Nephron progenitor cell (in vitro differentiated cells): ENCODE measurements around the gene HYLS1.
A peak's percentile ranks its signal among the peaks of the same experiment; 100 is the strongest.

ENCODE experiments used
- DNase-seq: peaks from one replicate; pipeline ENCODE4 v3.0.0; 2021
- H3K27ac Mint-ChIP-seq: 2 replicates; pipeline ENCODE4 v1.8.0; 2021; ENCODE audit warnings: mild to moderate bottlenecking, moderate library complexity, mixed read lengths
- H3K27me3 Mint-ChIP-seq: 2 replicates; pipeline ENCODE4 v1.8.0; 2021; ENCODE audit warnings: mild to moderate bottlenecking, low read depth, mixed read lengths; ENCODE audit not compliant: poor library complexity
- H3K36me3 Mint-ChIP-seq: 2 replicates; pipeline ENCODE4 v1.8.0; 2021; ENCODE audit warnings: low read depth, mixed read lengths
- H3K4me1 Mint-ChIP-seq: 2 replicates; pipeline ENCODE4 v1.8.0; 2021; ENCODE audit warnings: mixed read lengths
- H3K4me3 Mint-ChIP-seq: 2 replicates; pipeline ENCODE4 v1.8.0; 2021; ENCODE audit warnings: mild to moderate bottlenecking, moderate library complexity, mixed read lengths
- H3K9me3 Mint-ChIP-seq: 2 replicates; pipeline ENCODE4 v1.8.0; 2021; ENCODE audit warnings: mild to moderate bottlenecking, moderate library complexity, mixed read lengths
- CTCF ChIP-seq: fragments of 200-600 bp; sonication (generic); IDR thresholded peaks from 2 replicates; pipeline ENCODE4 v1.5.0; 2021; ENCODE audit warnings: antibody characterized with exemption

The HYLS1 gene

GRCh38 chr11:125950178-125950490 is 62.7 kb downstream of the HYLS1 start:
- no peak for TF ChIP-seq CTCF

More at GRCh38 chr11:125950178-125950490, 62.7 kb downstream of the HYLS1 start:
- Mint-ChIP-seq H3K36me3 (no peaks in the 10 kb centered on the region), H3K27ac (peak overlapping the region; percentile 64), H3K27me3 (peaks cover 2% of the 10 kb centered on the region), H3K4me3 (no peak overlapping the region), H3K4me1 (peaks cover 22% of the 10 kb centered on the region), H3K9me3 (no peaks in the 10 kb centered on the region)
- no peak for DNase-seq
